Measurements from ENCODE around the gene PCDH17. TPM values are rescaled to one million over a fixed set of nuclear protein-coding genes. Genes with fewer than 3 reads are reported as not detected.

The PCDH17 gene, protein sequence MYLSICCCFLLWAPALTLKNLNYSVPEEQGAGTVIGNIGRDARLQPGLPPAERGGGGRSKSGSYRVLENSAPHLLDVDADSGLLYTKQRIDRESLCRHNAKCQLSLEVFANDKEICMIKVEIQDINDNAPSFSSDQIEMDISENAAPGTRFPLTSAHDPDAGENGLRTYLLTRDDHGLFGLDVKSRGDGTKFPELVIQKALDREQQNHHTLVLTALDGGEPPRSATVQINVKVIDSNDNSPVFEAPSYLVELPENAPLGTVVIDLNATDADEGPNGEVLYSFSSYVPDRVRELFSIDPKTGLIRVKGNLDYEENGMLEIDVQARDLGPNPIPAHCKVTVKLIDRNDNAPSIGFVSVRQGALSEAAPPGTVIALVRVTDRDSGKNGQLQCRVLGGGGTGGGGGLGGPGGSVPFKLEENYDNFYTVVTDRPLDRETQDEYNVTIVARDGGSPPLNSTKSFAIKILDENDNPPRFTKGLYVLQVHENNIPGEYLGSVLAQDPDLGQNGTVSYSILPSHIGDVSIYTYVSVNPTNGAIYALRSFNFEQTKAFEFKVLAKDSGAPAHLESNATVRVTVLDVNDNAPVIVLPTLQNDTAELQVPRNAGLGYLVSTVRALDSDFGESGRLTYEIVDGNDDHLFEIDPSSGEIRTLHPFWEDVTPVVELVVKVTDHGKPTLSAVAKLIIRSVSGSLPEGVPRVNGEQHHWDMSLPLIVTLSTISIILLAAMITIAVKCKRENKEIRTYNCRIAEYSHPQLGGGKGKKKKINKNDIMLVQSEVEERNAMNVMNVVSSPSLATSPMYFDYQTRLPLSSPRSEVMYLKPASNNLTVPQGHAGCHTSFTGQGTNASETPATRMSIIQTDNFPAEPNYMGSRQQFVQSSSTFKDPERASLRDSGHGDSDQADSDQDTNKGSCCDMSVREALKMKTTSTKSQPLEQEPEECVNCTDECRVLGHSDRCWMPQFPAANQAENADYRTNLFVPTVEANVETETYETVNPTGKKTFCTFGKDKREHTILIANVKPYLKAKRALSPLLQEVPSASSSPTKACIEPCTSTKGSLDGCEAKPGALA (N-terminal part only)
- 1 to 10 TPM; 1.3 to 5.9 (median 1.4) TPM for total RNA-seq

- intact Hi-C loops (cut with DNase I; ENCODE audit: low total_unique reads), result no loop called here
- no peak for TF ChIP-seq POLR2A (IDR thresholded peaks at IDR 0.05)
- Histone ChIP-seq H3K27ac (no peak within 1 kb of the TSS), H3K36me3 (no peaks in the 10 kb centered on the region), H3K27me3 (peaks cover 0 to 83% of the 10 kb centered on the region in 2 donors), H3K4me3 (peak within 1 kb of the TSS; percentile 48 to 69 (median 50)), H3K4me1 (peaks cover 0 to 10% of the 10 kb centered on the region in 2 donors), H3K9me3 (peaks cover 0 to 17% of the 10 kb centered on the region in 2 donors)
- DNase-seq (ENCODE audit: low spot score in 2 of 2), result peak in 1 of 2 donors; percentile 50
Observed at GRCh38 chr13:57631596-57632275, at the start of gene PCDH17. Gene PCDH17 (plus strand): TSS chr13:57631744. CDS start chr13:57632547, 803 bp downstream.

DNA sequence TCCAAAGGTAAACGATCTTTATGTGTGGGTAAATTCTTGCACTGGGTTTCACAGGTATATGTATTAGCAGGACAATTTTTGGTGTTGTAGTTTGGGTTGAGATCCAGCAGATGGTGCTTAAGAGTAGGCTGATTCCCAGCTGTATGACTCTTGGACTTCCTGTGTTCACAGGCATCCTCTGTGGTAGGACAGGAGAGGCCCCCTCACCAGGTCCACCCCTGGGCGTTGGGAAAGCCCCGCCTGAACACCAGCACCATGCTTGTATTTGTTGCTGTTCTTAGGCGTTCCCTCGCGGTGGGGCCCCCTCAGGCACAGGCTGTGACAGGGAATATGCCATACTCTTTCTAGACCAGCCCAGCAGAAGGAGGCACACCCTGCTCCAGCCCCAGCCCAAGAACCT, 49.5 kb upstream of the PCDH17 start:
- intact Hi-C loops (cut with DNase I; ENCODE audit: low total_unique reads), result no loop called here
- no peak for DNase-seq (ENCODE audit: low spot score in 2 of 2)
- Histone ChIP-seq H3K27ac (no peak overlapping the region), H3K9me3 (no peaks in the 10 kb centered on the region), H3K36me3 (no peaks in the 10 kb centered on the region), H3K27me3 (no peaks in the 10 kb centered on the region), H3K4me1 (no peaks in the 10 kb centered on the region), H3K4me3 (no peak overlapping the region)
- TF ChIP-seq CTCF (IDR thresholded peaks at IDR 0.05), result no peak
- no peak for TF ChIP-seq POLR2A (IDR thresholded peaks at IDR 0.05)
- TF ChIP-seq POLR2AphosphoS5 (IDR thresholded peaks at IDR 0.05), result no peak

- no peak for DNase-seq (ENCODE audit: low spot score in 2 of 2)
- intact Hi-C loops (cut with DNase I; ENCODE audit: low total_unique reads), result no loop called here
- Histone ChIP-seq H3K9me3 (no peaks in the 10 kb centered on the region), H3K4me1 (no peaks in the 10 kb centered on the region), H3K27me3 (no peaks in the 10 kb centered on the region), H3K27ac (no peak overlapping the region), H3K36me3 (no peaks in the 10 kb centered on the region), H3K4me3 (no peak overlapping the region)
- TF ChIP-seq POLR2AphosphoS5 (IDR thresholded peaks at IDR 0.05), result no peak
- TF ChIP-seq CTCF (IDR thresholded peaks at IDR 0.05), result no peak
- TF ChIP-seq POLR2A (IDR thresholded peaks at IDR 0.05), result no peak
Observed at GRCh38 chr13:57583529-57583928, 48.0 kb upstream of the PCDH17 start.

GRCh38 chr13:57588639-57589038, 42.9 kb upstream of the PCDH17 start:
- no peaks in the 10 kb centered on the region for H3K27me3 ChIP-seq
- H3K4me3 ChIP-seq, result no peak overlapping the region
- no peaks in the 10 kb centered on the region for H3K9me3 ChIP-seq
- intact Hi-C loops (cut with DNase I; ENCODE audit: low total_unique reads), result no loop called here
- no peak for DNase-seq (ENCODE audit: low spot score in 2 of 2)
- no peaks in the 10 kb centered on the region for H3K4me1 ChIP-seq
- H3K27ac ChIP-seq, result no peak overlapping the region
- peaks cover 3% of the 10 kb centered on the region for H3K36me3 ChIP-seq
- TF ChIP-seq POLR2AphosphoS5 (IDR thresholded peaks at IDR 0.05), result no peak
- no peak for TF ChIP-seq POLR2A (IDR thresholded peaks at IDR 0.05)
- no peak for TF ChIP-seq CTCF (IDR thresholded peaks at IDR 0.05)

- H3K27ac ChIP-seq, result no peak overlapping the region
- intact Hi-C loops (cut with DNase I; ENCODE audit: low total_unique reads), result no loop called here
- H3K4me3 ChIP-seq, result no peak overlapping the region
- H3K4me1 ChIP-seq, result no peaks in the 10 kb centered on the region
- H3K9me3 ChIP-seq, result no peaks in the 10 kb centered on the region
- no peaks in the 10 kb centered on the region for H3K27me3 ChIP-seq
- TF ChIP-seq POLR2A (IDR thresholded peaks at IDR 0.05) (no peak), CTCF (IDR thresholded peaks at IDR 0.05) (no peak), POLR2AphosphoS5 (IDR thresholded peaks at IDR 0.05) (no peak)
- no peak for DNase-seq (ENCODE audit: low spot score in 2 of 2)
- peaks cover 3% of the 10 kb centered on the region for H3K36me3 ChIP-seq
Observed at GRCh38 chr13:57595775-57596174, 35.8 kb upstream of the PCDH17 start.
